ENCODE data around the gene IQGAP1.

IQGAP1 gene

GRCh38 chr15:90418627-90419026 lies 30.6 kb downstream of the IQGAP1 start:
- 89 to 90% methylated on average over 4 of the region's 4 CpGs for WGBS, 2 experiments
- H3K9me3 ChIP-seq (ENCODE audit: control insufficient read depth, low read length) = no peaks in the 10 kb centered on the region
- no peak overlapping the region for H3K27ac ChIP-seq (ENCODE audit: insufficient read depth, low read depth, low read length, poor library complexity, severe bottlenecking)
- no peak overlapping the region for H3K4me3 ChIP-seq (ENCODE audit: insufficient read depth, low read depth, low read length)
- H3K4me1 ChIP-seq (ENCODE audit: control insufficient read depth, insufficient read depth, low read length) = peaks cover 9% of the 10 kb centered on the region
- H3K36me3 ChIP-seq (ENCODE audit: control insufficient read depth, insufficient read depth, low read length) = no peaks in the 10 kb centered on the region
- no peaks in the 10 kb centered on the region for H3K27me3 ChIP-seq (ENCODE audit: control insufficient read depth, insufficient read depth, low read length, poor library complexity, severe bottlenecking)

- H3K36me3 ChIP-seq (ENCODE audit: control insufficient read depth, insufficient read depth, low read length) = no peaks in the 10 kb centered on the region
These were observed 31.2 kb downstream of the IQGAP1 start for GRCh38 chr15:90419206-90419605.

DNA sequence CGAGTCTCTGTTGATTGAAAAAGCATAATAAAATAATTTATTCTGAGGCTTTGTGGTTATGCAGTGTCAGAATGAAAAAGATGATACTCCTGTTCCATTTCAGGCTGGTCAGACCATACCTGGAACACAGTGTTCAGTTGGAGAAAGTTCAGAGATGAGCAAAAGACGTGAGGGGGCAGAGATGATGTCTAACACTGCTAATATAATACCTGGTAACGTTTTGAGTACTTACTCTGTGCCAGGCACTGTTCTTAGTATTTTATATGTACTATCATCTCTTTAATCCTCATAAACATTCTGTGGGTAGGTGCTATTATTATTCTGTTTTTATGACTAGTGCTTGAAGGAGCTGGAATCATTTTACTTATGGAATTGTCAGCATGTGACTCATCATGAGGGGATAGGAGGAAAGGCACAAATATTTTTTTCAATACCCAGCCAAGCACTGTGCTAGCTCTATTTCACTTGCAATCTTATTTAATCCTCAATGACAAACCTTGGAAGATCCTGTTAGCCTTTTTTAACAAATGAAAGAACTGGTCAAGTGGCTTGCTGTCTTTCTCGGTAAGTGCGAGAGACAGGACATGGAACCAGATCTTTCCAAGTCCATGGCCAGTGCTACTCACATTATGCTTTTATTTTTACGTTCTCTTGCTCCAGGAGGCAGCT lies 31.8 kb downstream of the IQGAP1 start:
- no peaks in the 10 kb centered on the region for H3K27me3 ChIP-seq (ENCODE audit: control insufficient read depth, insufficient read depth, low read length, poor library complexity, severe bottlenecking)
- no peaks in the 10 kb centered on the region for H3K4me1 ChIP-seq (ENCODE audit: control insufficient read depth, insufficient read depth, low read length)
- no peaks in the 10 kb centered on the region for H3K36me3 ChIP-seq (ENCODE audit: control insufficient read depth, insufficient read depth, low read length)
- no peak overlapping the region for H3K4me3 ChIP-seq (ENCODE audit: insufficient read depth, low read depth, low read length)
- no peaks in the 10 kb centered on the region for H3K9me3 ChIP-seq (ENCODE audit: control insufficient read depth, low read length)
- 80 to 86% methylated on average over 5 of the region's 6 CpGs for WGBS, 2 experiments
- H3K27ac ChIP-seq (ENCODE audit: insufficient read depth, low read depth, low read length, poor library complexity, severe bottlenecking) = no peak overlapping the region

More at GRCh38 chr15:90419206-90419605, 31.2 kb downstream of the IQGAP1 start:
- no peak overlapping the region for H3K4me3 ChIP-seq (ENCODE audit: insufficient read depth, low read depth, low read length)
- H3K27ac ChIP-seq (ENCODE audit: insufficient read depth, low read depth, low read length, poor library complexity, severe bottlenecking) = no peak overlapping the region
- H3K4me1 ChIP-seq (ENCODE audit: control insufficient read depth, insufficient read depth, low read length) = peaks cover 6% of the 10 kb centered on the region
- H3K27me3 ChIP-seq (ENCODE audit: control insufficient read depth, insufficient read depth, low read length, poor library complexity, severe bottlenecking) = no peaks in the 10 kb centered on the region
- no peaks in the 10 kb centered on the region for H3K9me3 ChIP-seq (ENCODE audit: control insufficient read depth, low read length)

DNA sequence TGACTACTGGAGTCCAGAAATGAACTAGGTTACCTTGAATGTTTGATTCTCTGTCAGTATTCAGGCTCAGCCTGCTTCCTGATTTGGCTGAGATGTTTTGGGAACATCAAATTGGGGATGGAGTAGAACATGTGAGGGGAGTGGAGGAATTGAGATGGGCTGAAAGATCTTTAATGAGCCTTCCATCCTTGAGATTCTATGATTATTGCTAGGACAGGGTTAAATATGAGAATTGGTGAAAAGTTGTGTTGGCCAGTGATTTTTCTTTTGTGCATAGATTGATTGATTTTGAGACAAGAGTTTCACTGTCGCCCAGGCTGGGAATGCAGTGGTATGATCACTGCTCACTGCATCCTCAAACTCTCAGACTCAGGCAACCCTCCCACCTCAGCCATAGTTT lies 32.4 kb downstream of the IQGAP1 start:
- Histone ChIP-seq H3K9me3 (ENCODE audit: control insufficient read depth, low read length) (no peaks in the 10 kb centered on the region), H3K27ac (ENCODE audit: insufficient read depth, low read depth, low read length, poor library complexity, severe bottlenecking) (no peak overlapping the region), H3K4me3 (ENCODE audit: insufficient read depth, low read depth, low read length) (no peak overlapping the region), H3K4me1 (ENCODE audit: control insufficient read depth, insufficient read depth, low read length) (peaks cover under 1% of the 10 kb centered on the region), H3K27me3 (ENCODE audit: control insufficient read depth, insufficient read depth, low read length, poor library complexity, severe bottlenecking) (no peaks in the 10 kb centered on the region), H3K36me3 (ENCODE audit: control insufficient read depth, insufficient read depth, low read length) (no peaks in the 10 kb centered on the region)
- WGBS, 2 experiments = 75 to 92% methylated on average over 1 of the region's 1 CpG

- no peaks in the 10 kb centered on the region for H3K9me3 ChIP-seq (ENCODE audit: control insufficient read depth, low read length)
- no peaks in the 10 kb centered on the region for H3K36me3 ChIP-seq (ENCODE audit: control insufficient read depth, insufficient read depth, low read length)
- H3K27ac ChIP-seq (ENCODE audit: insufficient read depth, low read depth, low read length, poor library complexity, severe bottlenecking) = no peak overlapping the region
- H3K4me3 ChIP-seq (ENCODE audit: insufficient read depth, low read depth, low read length) = no peak overlapping the region
- WGBS, 2 experiments = 93 to 96% methylated on average over 3 of the region's 3 CpGs
- H3K4me1 ChIP-seq (ENCODE audit: control insufficient read depth, insufficient read depth, low read length) = peaks cover 7% of the 10 kb centered on the region
- H3K27me3 ChIP-seq (ENCODE audit: control insufficient read depth, insufficient read depth, low read length, poor library complexity, severe bottlenecking) = no peaks in the 10 kb centered on the region
These were observed 33.5 kb downstream of the IQGAP1 start for GRCh38 chr15:90421527-90421926.

- Histone ChIP-seq H3K9me3 (ENCODE audit: control insufficient read depth, low read length) (no peaks in the 10 kb centered on the region), H3K36me3 (ENCODE audit: control insufficient read depth, insufficient read depth, low read length) (no peaks in the 10 kb centered on the region), H3K27me3 (ENCODE audit: control insufficient read depth, insufficient read depth, low read length, poor library complexity, severe bottlenecking) (no peaks in the 10 kb centered on the region), H3K4me3 (ENCODE audit: insufficient read depth, low read depth, low read length) (no peak overlapping the region), H3K4me1 (ENCODE audit: control insufficient read depth, insufficient read depth, low read length) (peaks cover 7% of the 10 kb centered on the region), H3K27ac (ENCODE audit: insufficient read depth, low read depth, low read length, poor library complexity, severe bottlenecking) (no peak overlapping the region)
- 86% methylated on average over 1 of the region's 2 CpGs; no CpG with 5 or more reads in 1 of the 2 experiments for WGBS, 2 experiments
These were observed 34.0 kb downstream of the IQGAP1 start for GRCh38 chr15:90422043-90422442.

- Histone ChIP-seq H3K36me3 (ENCODE audit: control insufficient read depth, insufficient read depth, low read length) (no peaks in the 10 kb centered on the region), H3K4me1 (ENCODE audit: control insufficient read depth, insufficient read depth, low read length) (peaks cover 7% of the 10 kb centered on the region), H3K27me3 (ENCODE audit: control insufficient read depth, insufficient read depth, low read length, poor library complexity, severe bottlenecking) (no peaks in the 10 kb centered on the region), H3K9me3 (ENCODE audit: control insufficient read depth, low read length) (no peaks in the 10 kb centered on the region), H3K27ac (ENCODE audit: insufficient read depth, low read depth, low read length, poor library complexity, severe bottlenecking) (no peak overlapping the region), H3K4me3 (ENCODE audit: insufficient read depth, low read depth, low read length) (no peak overlapping the region)
- 91 to 99% methylated on average over 2 of the region's 3 CpGs for WGBS, 2 experiments
These were observed 34.9 kb downstream of the IQGAP1 start for GRCh38 chr15:90422936-90423335.

GRCh38 chr15:90423801-90424319 lies 35.8 kb downstream of the IQGAP1 start:
- Histone ChIP-seq H3K4me3 (ENCODE audit: insufficient read depth, low read depth, low read length) (no peak overlapping the region), H3K36me3 (ENCODE audit: control insufficient read depth, insufficient read depth, low read length) (no peaks in the 10 kb centered on the region), H3K27ac (ENCODE audit: insufficient read depth, low read depth, low read length, poor library complexity, severe bottlenecking) (no peak overlapping the region), H3K9me3 (ENCODE audit: control insufficient read depth, low read length) (no peaks in the 10 kb centered on the region), H3K4me1 (ENCODE audit: control insufficient read depth, insufficient read depth, low read length) (peaks cover 7% of the 10 kb centered on the region), H3K27me3 (ENCODE audit: control insufficient read depth, insufficient read depth, low read length, poor library complexity, severe bottlenecking) (no peaks in the 10 kb centered on the region)
- WGBS, 2 experiments = 95 to 100% methylated on average over 3 to 4 of the region's 4 CpGs

- H3K4me1 ChIP-seq (ENCODE audit: control insufficient read depth, insufficient read depth, low read length) = peaks cover 7% of the 10 kb centered on the region
- no peak overlapping the region for H3K4me3 ChIP-seq (ENCODE audit: insufficient read depth, low read depth, low read length)
- no peaks in the 10 kb centered on the region for H3K9me3 ChIP-seq (ENCODE audit: control insufficient read depth, low read length)
- H3K27ac ChIP-seq (ENCODE audit: insufficient read depth, low read depth, low read length, poor library complexity, severe bottlenecking) = peak overlapping the region; percentile 48
- no peaks in the 10 kb centered on the region for H3K27me3 ChIP-seq (ENCODE audit: control insufficient read depth, insufficient read depth, low read length, poor library complexity, severe bottlenecking)
- 71 to 82% methylated on average over 2 of the region's 2 CpGs for whole genome bisulfite sequencing, 2 experiments
- H3K36me3 ChIP-seq (ENCODE audit: control insufficient read depth, insufficient read depth, low read length) = no peaks in the 10 kb centered on the region
These were observed 37.8 kb downstream of the IQGAP1 start for GRCh38 chr15:90425726-90426346.

DNA sequence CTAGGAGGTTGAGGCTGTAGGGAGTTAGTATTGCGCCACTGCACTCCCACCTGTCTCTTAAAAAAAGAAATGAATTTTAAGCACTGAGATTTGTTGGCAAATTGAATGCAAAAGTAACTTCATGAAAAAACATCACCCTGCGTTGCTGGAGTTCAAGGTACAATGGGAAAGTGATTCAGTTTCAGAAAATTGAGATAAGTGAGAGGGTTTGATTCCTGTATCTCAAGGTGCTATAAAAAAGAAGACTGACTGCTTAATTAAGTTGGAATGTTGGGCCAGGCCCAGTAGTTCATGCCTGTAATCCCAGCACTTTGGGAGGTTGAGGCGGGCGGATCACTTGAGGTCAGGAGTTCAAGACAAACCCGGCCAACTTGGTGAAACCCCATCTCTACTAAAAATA lies 39.1 kb downstream of the IQGAP1 start:
- WGBS, 2 experiments = 93 to 95% methylated on average over 5 of the region's 5 CpGs
- H3K36me3 ChIP-seq (ENCODE audit: control insufficient read depth, insufficient read depth, low read length) = no peaks in the 10 kb centered on the region

More for the DNA sequence above, 39.1 kb downstream of the IQGAP1 start:
- Histone ChIP-seq H3K27me3 (ENCODE audit: control insufficient read depth, insufficient read depth, low read length, poor library complexity, severe bottlenecking) (no peaks in the 10 kb centered on the region), H3K27ac (ENCODE audit: insufficient read depth, low read depth, low read length, poor library complexity, severe bottlenecking) (no peak overlapping the region), H3K9me3 (ENCODE audit: control insufficient read depth, low read length) (no peaks in the 10 kb centered on the region), H3K4me1 (ENCODE audit: control insufficient read depth, insufficient read depth, low read length) (peaks cover 7% of the 10 kb centered on the region), H3K4me3 (ENCODE audit: insufficient read depth, low read depth, low read length) (no peak overlapping the region)

All from ectodermal cell (in vitro differentiated cells).